Neuronal stem cell (in vitro differentiated cells): ENCODE results near the gene SEC11C.
A peak's percentile ranks its signal among the peaks of the same experiment; 100 is the strongest.

Source experiments
- DNase-seq: peaks from one replicate; pipeline ENCODE4 v3.0.0-alpha.2; 2013; ENCODE audit warnings: low spot score
- H2AFZ ChIP-seq: one replicate; pipeline ENCODE4 v1.6.1; 2013; ENCODE audit warnings: mild to moderate bottlenecking, low read length, inconsistent platforms
- H2AK5ac ChIP-seq: 2 replicates; pipeline ENCODE4 v1.6.1; 2013; ENCODE audit warnings: low read depth, mild to moderate bottlenecking, inconsistent platforms, low read length, moderate library complexity, mixed read lengths
- H2BK120ac ChIP-seq: 2 replicates; pipeline ENCODE4 v1.6.1; 2013; ENCODE audit warnings: low read depth, mild to moderate bottlenecking, inconsistent platforms, low read length, moderate library complexity, mixed read lengths
- H2BK12ac ChIP-seq: one replicate; pipeline ENCODE4 v1.6.1; 2013; ENCODE audit warnings: low read length, inconsistent platforms
- H2BK15ac ChIP-seq: 2 replicates; pipeline ENCODE4 v1.6.1; 2013; ENCODE audit warnings: mild to moderate bottlenecking, low read length, inconsistent platforms, mixed read lengths
- H2BK5ac ChIP-seq: one replicate; pipeline ENCODE4 v1.6.1; 2013; ENCODE audit warnings: inconsistent platforms, mild to moderate bottlenecking, low read length, moderate library complexity
- H3K14ac ChIP-seq: one replicate; pipeline ENCODE4 v1.6.1; 2013; ENCODE audit warnings: low read length, inconsistent platforms
- H3K18ac ChIP-seq: 2 replicates; pipeline ENCODE4 v1.6.1; 2013; ENCODE audit warnings: low read length, inconsistent platforms
- H3K23ac ChIP-seq: 2 replicates; pipeline ENCODE4 v1.6.1; 2013; ENCODE audit warnings: low read depth, mild to moderate bottlenecking, mixed read lengths, low read length, inconsistent platforms; ENCODE audit not compliant: poor library complexity
- H3K27ac ChIP-seq: replicated peaks from 3 replicates; pipeline ENCODE4 v1.5.1; 2013; ENCODE audit warnings: low read length, inconsistent platforms
- H3K27me3 ChIP-seq, 3 experiments: 2 replicates each; pipeline ENCODE4 v1.6.1; 2013; ENCODE audit warnings: low read length in 3 of 3, mild to moderate bottlenecking in 2 of 3, inconsistent platforms in 1 of 3, low read depth in 1 of 3, mixed read lengths in 1 of 3, moderate library complexity in 1 of 3; ENCODE audit not compliant: control insufficient read depth in 3 of 3, insufficient read depth in 3 of 3
- H3K36me3 ChIP-seq, 2 donors: replicated peaks in 1 of 2; 2 replicates each; pipeline ENCODE4 v1.6.1; 2013; ENCODE audit warnings: low read length in 2 of 2; ENCODE audit not compliant: control insufficient read depth in 2 of 2, insufficient read depth in 2 of 2
- H3K4ac ChIP-seq: 2 replicates; pipeline ENCODE4 v1.6.1; 2013; ENCODE audit warnings: inconsistent platforms, mild to moderate bottlenecking, low read length, moderate library complexity
- H3K4me1 ChIP-seq, 2 donors: 1 replicate in 1 of 2; 2 replicates in 1 of 2; pipeline ENCODE4 v1.6.1; 2013; ENCODE audit warnings: low read length in 2 of 2, low read depth in 1 of 2; ENCODE audit not compliant: control insufficient read depth in 2 of 2, insufficient read depth in 1 of 2
- H3K4me2 ChIP-seq: one replicate; pipeline ENCODE4 v1.6.1; 2013; ENCODE audit warnings: mild to moderate bottlenecking, low read length, inconsistent platforms; ENCODE audit not compliant: insufficient read depth, poor library complexity, severe bottlenecking
- H3K4me3 ChIP-seq, 2 donors: 2 replicates each; pipeline ENCODE4 v1.5.1; 2013; ENCODE audit warnings: low read length in 2 of 2, mild to moderate bottlenecking in 2 of 2, inconsistent platforms in 1 of 2, moderate library complexity in 1 of 2
- H3K79me1 ChIP-seq: one replicate; pipeline ENCODE4 v1.6.1; 2013; ENCODE audit warnings: low read depth, mild to moderate bottlenecking, inconsistent platforms, low read length, moderate library complexity
- H3K9ac ChIP-seq: one replicate; pipeline ENCODE4 v1.6.1; 2013; ENCODE audit warnings: mild to moderate bottlenecking, low read depth, low read length, inconsistent platforms; ENCODE audit not compliant: poor library complexity
- H3K9me3 ChIP-seq, 2 donors: replicated peaks in 1 of 2; 2 replicates each; pipeline versions ENCODE3 to v1.6.1; 2013; ENCODE audit warnings: low read length in 2 of 2, mild to moderate bottlenecking in 2 of 2, inconsistent platforms in 1 of 2, low read depth in 1 of 2, mixed read lengths in 1 of 2, moderate library complexity in 1 of 2; ENCODE audit not compliant: control insufficient read depth in 2 of 2, insufficient read depth in 1 of 2
- H4K8ac ChIP-seq: one replicate; pipeline ENCODE4 v1.6.1; 2013; ENCODE audit warnings: low read depth, mild to moderate bottlenecking, inconsistent platforms, low read length, moderate library complexity
- H4K91ac ChIP-seq: one replicate; pipeline ENCODE4 v1.6.1; 2013; ENCODE audit warnings: low read length, low read depth, mild to moderate bottlenecking, inconsistent platforms; ENCODE audit not compliant: poor library complexity
- WGBS, 2 donors: extraction: QIAGEN DNeasy Blood & Tissue Kit; methylation state at CpG; one replicate each; pipeline ENCODE4 v1.1.7; 2013; ENCODE audit warnings: missing lambda C conversion rate in 2 of 2, mixed read lengths in 1 of 2; ENCODE audit not compliant: insufficient read length in 2 of 2, insufficient replicate concordance in 1 of 2; ENCODE audit errors: extremely low coverage in 2 of 2; 5-methylcytosine and 5-hydroxymethylcytosine counted together

Gene SEC11C

GRCh38 chr18:59150236-59150635, 10.6 kb downstream of the SEC11C start:
- H3K4me2 ChIP-seq: no peak overlapping the region
- no CpG with 5 or more reads among the region's 11 CpGs for WGBS, 2 donors
- no peak overlapping the region for H2BK120ac ChIP-seq
- no peak overlapping the region for H2BK12ac ChIP-seq
- H2AK5ac ChIP-seq: no peak overlapping the region
- H4K8ac ChIP-seq: no peak overlapping the region
- H3K14ac ChIP-seq: no peak overlapping the region
- no peak overlapping the region for H2AFZ ChIP-seq
- no peak for DNase-seq
- no peak overlapping the region for H3K9ac ChIP-seq
- H3K36me3 ChIP-seq: peaks cover 3 to 45% of the 10 kb centered on the region in 2 donors
- no peak overlapping the region for H3K23ac ChIP-seq
- no peak overlapping the region for H4K91ac ChIP-seq
- no peak overlapping the region for H2BK5ac ChIP-seq
- H3K9me3 ChIP-seq: no peaks in the 10 kb centered on the region
- H3K18ac ChIP-seq: no peak overlapping the region
- H3K4me3 ChIP-seq: peak overlapping the region in 1 of 2 donors; percentile 22
- H2BK15ac ChIP-seq: no peak overlapping the region
- H3K4me1 ChIP-seq: peaks cover 0 to 5% of the 10 kb centered on the region in 2 donors
- H3K27me3 ChIP-seq: no peaks in the 10 kb centered on the region
- H3K79me1 ChIP-seq: peaks cover 2% of the 10 kb centered on the region
- H3K4ac ChIP-seq: no peak overlapping the region
- H3K27ac ChIP-seq: no peak overlapping the region

GRCh38 chr18:59155153-59155552, 15.5 kb downstream of the SEC11C start:
- Histone ChIP-seq H3K18ac (no peak overlapping the region), H2AFZ (no peak overlapping the region), H3K4me1 (peaks cover 0 to 9% of the 10 kb centered on the region in 2 donors), H4K8ac (no peak overlapping the region), H2BK5ac (no peak overlapping the region), H3K9me3 (no peaks in the 10 kb centered on the region), H2BK12ac (no peak overlapping the region), H3K4me3 (no peak overlapping the region), H3K23ac (no peak overlapping the region), H4K91ac (no peak overlapping the region), H3K4ac (no peak overlapping the region), H3K79me1 (no peaks in the 10 kb centered on the region), H2AK5ac (no peak overlapping the region), H3K4me2 (no peak overlapping the region), H2BK120ac (no peak overlapping the region), H2BK15ac (no peak overlapping the region), H3K27ac (no peak overlapping the region), H3K14ac (no peak overlapping the region), H3K9ac (no peak overlapping the region), H3K36me3 (peaks cover 3 to 57% of the 10 kb centered on the region in 2 donors), H3K27me3 (no peaks in the 10 kb centered on the region)
- DNase-seq: no peak
- no CpG with 5 or more reads among the region's 2 CpGs for WGBS, 2 donors

- no peak overlapping the region for H3K23ac ChIP-seq
- H3K4ac ChIP-seq: no peak overlapping the region
- no peak overlapping the region for H2AFZ ChIP-seq
- no peak overlapping the region for H3K9ac ChIP-seq
- WGBS, 2 donors: no CpG with 5 or more reads among the region's 3 CpGs
- peaks cover 0 to 9% of the 10 kb centered on the region in 2 donors for H3K4me1 ChIP-seq
- no peaks in the 10 kb centered on the region for H3K79me1 ChIP-seq
- DNase-seq: no peak
- no peak overlapping the region for H3K4me3 ChIP-seq
- no peak overlapping the region for H4K8ac ChIP-seq
- no peak overlapping the region for H3K27ac ChIP-seq
- no peaks in the 10 kb centered on the region for H3K27me3 ChIP-seq
- H2BK120ac ChIP-seq: no peak overlapping the region
- H3K9me3 ChIP-seq: no peaks in the 10 kb centered on the region
- peaks cover 2 to 47% of the 10 kb centered on the region in 2 donors for H3K36me3 ChIP-seq
- no peak overlapping the region for H3K4me2 ChIP-seq
- H2BK5ac ChIP-seq: no peak overlapping the region
- H2BK15ac ChIP-seq: no peak overlapping the region
- H2AK5ac ChIP-seq: no peak overlapping the region
- H2BK12ac ChIP-seq: no peak overlapping the region
- no peak overlapping the region for H3K14ac ChIP-seq
- no peak overlapping the region for H3K18ac ChIP-seq
- H4K91ac ChIP-seq: no peak overlapping the region
Observed at GRCh38 chr18:59156316-59156715, 16.6 kb downstream of the SEC11C start.

GRCh38 chr18:59159265-59159664, 19.6 kb downstream of the SEC11C start:
- no CpG with 5 or more reads among the region's 3 CpGs for WGBS, 2 donors
- H3K27ac ChIP-seq: no peak overlapping the region
- no peak overlapping the region for H3K4me2 ChIP-seq
- peaks cover 0 to 9% of the 10 kb centered on the region in 2 donors for H3K4me1 ChIP-seq
- peaks cover 0 to 19% of the 10 kb centered on the region in 2 donors for H3K36me3 ChIP-seq
- H3K79me1 ChIP-seq: no peaks in the 10 kb centered on the region
- no peak overlapping the region for H2BK12ac ChIP-seq
- no peak overlapping the region for H2AFZ ChIP-seq
- H2AK5ac ChIP-seq: no peak overlapping the region
- H4K8ac ChIP-seq: no peak overlapping the region
- H3K14ac ChIP-seq: no peak overlapping the region
- H2BK15ac ChIP-seq: no peak overlapping the region
- H3K9me3 ChIP-seq: no peaks in the 10 kb centered on the region
- no peak overlapping the region for H2BK120ac ChIP-seq
- H3K9ac ChIP-seq: no peak overlapping the region
- no peak overlapping the region for H3K23ac ChIP-seq
- no peak overlapping the region for H3K4ac ChIP-seq
- no peak overlapping the region for H3K18ac ChIP-seq
- DNase-seq: no peak
- no peak overlapping the region for H4K91ac ChIP-seq
- H2BK5ac ChIP-seq: no peak overlapping the region
- H3K27me3 ChIP-seq: no peaks in the 10 kb centered on the region
- H3K4me3 ChIP-seq: no peak overlapping the region
